HG03354 (cell line): Measurements from ENCODE around the gene SERINC2.

Experiments used
- ATAC-seq: cut with Tn5 transposase; IDR thresholded peaks from one replicate; pipeline ENCODE4 v1.9.1; 2021; ENCODE audit warnings: mild to moderate bottlenecking; ENCODE audit not compliant: unreplicated experiment, poor library complexity, severe bottlenecking

The SERINC2 gene

GRCh38 chr1:31410871-31411270 lies 2.1 kb upstream of the SERINC2 start:
- no peak for ATAC-seq

- ATAC-seq = no peak
These were observed 808 bp upstream of the SERINC2 start for GRCh38 chr1:31412205-31412604.

GRCh38 chr1:31413405-31414001 lies 490 bp downstream of the SERINC2 start:
- ATAC-seq = peak; percentile 43

GRCh38 chr1:31414980-31415370 lies 2.0 kb downstream of the SERINC2 start:
- ATAC-seq = no peak

GRCh38 chr1:31415658-31416057 lies 2.6 kb downstream of the SERINC2 start:
- ATAC-seq = no peak

- no peak for ATAC-seq
These were observed 3.2 kb downstream of the SERINC2 start for GRCh38 chr1:31416101-31416736.

GRCh38 chr1:31417148-31417547 lies 4.1 kb downstream of the SERINC2 start:
- no peak for ATAC-seq

- no peak for ATAC-seq
These were observed 5.8 kb downstream of the SERINC2 start for GRCh38 chr1:31418626-31419323.

- ATAC-seq = no peak
These were observed 7.7 kb downstream of the SERINC2 start for GRCh38 chr1:31420716-31421115.

GRCh38 chr1:31421371-31422040 lies 8.5 kb downstream of the SERINC2 start:
- ATAC-seq = no peak

GRCh38 chr1:31422505-31423319 lies 9.7 kb downstream of the SERINC2 start:
- peak; percentile 37 for ATAC-seq

GRCh38 chr1:31423418-31423947 lies 10.5 kb downstream of the SERINC2 start:
- peak; percentile 86 for ATAC-seq

- ATAC-seq = no peak
These were observed 11.6 kb downstream of the SERINC2 start for GRCh38 chr1:31424568-31424967.

- no peak for ATAC-seq
These were observed 12.5 kb downstream of the SERINC2 start for GRCh38 chr1:31425301-31426081.

- no peak for ATAC-seq
These were observed 13.4 kb downstream of the SERINC2 start for GRCh38 chr1:31426249-31426922.

- ATAC-seq = no peak
These were observed 14.3 kb downstream of the SERINC2 start for GRCh38 chr1:31427322-31427721.

GRCh38 chr1:31428436-31429221 lies 15.6 kb downstream of the SERINC2 start:
- no peak for ATAC-seq

GRCh38 chr1:31429583-31429982 lies 16.6 kb downstream of the SERINC2 start:
- ATAC-seq = no peak
